Thoracic aorta (tissue), 2 donors: ENCODE data around the gene ATG10. TPM values are rescaled to one million over a fixed set of nuclear protein-coding genes. Genes with fewer than 3 reads are reported as not detected.
A peak's percentile ranks its signal among the peaks of the same experiment; 100 is the strongest.
"Not testable (repeated sequence)": the region's sequence is repeated elsewhere in the genome, so short reads cannot be mapped to it uniquely, and the experiment has no call there.

Experiments
- ATAC-seq: fragments of 150-250 bp; one replicate; pipeline ENCODE4 v1.8.0; 2017; ENCODE audit warnings: low read depth; ENCODE audit not compliant: insufficient number of reproducible peaks, low FRiP score
- DNase-seq: peaks from one replicate; pipeline ENCODE4 v3.0.0-alpha.2; 2020; ENCODE audit warnings: low spot score
- H3K27ac ChIP-seq, 2 donors: fragments of 200-600 bp; sonication (generic); 1 replicate in 1 of 2; 2 replicates in 1 of 2; pipeline ENCODE4 v1.5.1; 2016; ENCODE audit warnings: mild to moderate bottlenecking in 2 of 2, moderate library complexity in 2 of 2
- H3K27me3 ChIP-seq: fragments of 200-600 bp; sonication (generic); replicated peaks from 2 replicates; pipeline ENCODE4 v1.6.0; 2016; ENCODE audit warnings: mild to moderate bottlenecking; ENCODE audit not compliant: insufficient read depth
- H3K36me3 ChIP-seq: fragments of 200-600 bp; sonication (generic); one replicate; pipeline ENCODE4 v1.5.1; 2016
- H3K4me1 ChIP-seq, 2 donors: fragments of 200-600 bp; sonication (generic); 1 replicate in 1 of 2; 2 replicates in 1 of 2; pipeline versions ENCODE4 v1.5.1 to v1.6.0; 2016; ENCODE audit warnings: low read depth in 2 of 2, mild to moderate bottlenecking in 1 of 2; ENCODE audit not compliant: control insufficient read depth in 1 of 2
- H3K4me3 ChIP-seq: fragments of 200-600 bp; sonication (generic); 2 replicates; pipeline ENCODE4 v1.5.1; 2016; ENCODE audit warnings: mild to moderate bottlenecking
- H3K9me3 ChIP-seq: fragments of 200-600 bp; sonication (generic); 2 replicates; pipeline ENCODE4 v1.5.1; 2016
- total RNA-seq, 2 donors: library from RNA; depleted of rRNA; stranded (reverse); fragments of >200 nt; gene quantifications; one replicate each; pipeline versions ENCODE4 v1.1.0 to v1.2.3, GENCODE V29; 2016
- TF ChIP-seq, protein P1 (sequence below): fragments of 200-600 bp; sonication (generic); IDR thresholded peaks from one replicate; pipeline ENCODE4 v1.5.1; 2019; ENCODE audit warnings: antibody characterized with exemption

Gene ATG10
- total RNA-seq, 2 donors from 2014 or later: 5.7 to 9.9 TPM

GRCh38 chr5:82257729-82258128 is 285.9 kb downstream of the ATG10 start:
- TF ChIP-seq, protein P1, sequence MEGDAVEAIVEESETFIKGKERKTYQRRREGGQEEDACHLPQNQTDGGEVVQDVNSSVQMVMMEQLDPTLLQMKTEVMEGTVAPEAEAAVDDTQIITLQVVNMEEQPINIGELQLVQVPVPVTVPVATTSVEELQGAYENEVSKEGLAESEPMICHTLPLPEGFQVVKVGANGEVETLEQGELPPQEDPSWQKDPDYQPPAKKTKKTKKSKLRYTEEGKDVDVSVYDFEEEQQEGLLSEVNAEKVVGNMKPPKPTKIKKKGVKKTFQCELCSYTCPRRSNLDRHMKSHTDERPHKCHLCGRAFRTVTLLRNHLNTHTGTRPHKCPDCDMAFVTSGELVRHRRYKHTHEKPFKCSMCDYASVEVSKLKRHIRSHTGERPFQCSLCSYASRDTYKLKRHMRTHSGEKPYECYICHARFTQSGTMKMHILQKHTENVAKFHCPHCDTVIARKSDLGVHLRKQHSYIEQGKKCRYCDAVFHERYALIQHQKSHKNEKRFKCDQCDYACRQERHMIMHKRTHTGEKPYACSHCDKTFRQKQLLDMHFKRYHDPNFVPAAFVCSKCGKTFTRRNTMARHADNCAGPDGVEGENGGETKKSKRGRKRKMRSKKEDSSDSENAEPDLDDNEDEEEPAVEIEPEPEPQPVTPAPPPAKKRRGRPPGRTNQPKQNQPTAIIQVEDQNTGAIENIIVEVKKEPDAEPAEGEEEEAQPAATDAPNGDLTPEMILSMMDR: no peak
- Histone ChIP-seq H3K9me3 (no peaks in the 10 kb centered on the region), H3K4me3 (no peak overlapping the region), H3K27ac (no peak overlapping the region), H3K27me3 (no peaks in the 10 kb centered on the region), H3K4me1 (no peaks in the 10 kb centered on the region), H3K36me3 (no peaks in the 10 kb centered on the region)
- ATAC-seq: no peak
- DNase-seq: no peak

GRCh38 chr5:82259172-82259800 is 287.5 kb downstream of the ATG10 start:
- H3K27me3 ChIP-seq: no peaks in the 10 kb centered on the region
- TF ChIP-seq, protein P1: peak; percentile 34
- H3K4me3 ChIP-seq: no peak overlapping the region
- no peak overlapping the region for H3K27ac ChIP-seq
- H3K9me3 ChIP-seq: no peaks in the 10 kb centered on the region
- peaks cover 0 to 4% of the 10 kb centered on the region in 2 donors for H3K4me1 ChIP-seq
- ATAC-seq (no peak), DNase-seq (no peak)
- no peaks in the 10 kb centered on the region for H3K36me3 ChIP-seq

DNA sequence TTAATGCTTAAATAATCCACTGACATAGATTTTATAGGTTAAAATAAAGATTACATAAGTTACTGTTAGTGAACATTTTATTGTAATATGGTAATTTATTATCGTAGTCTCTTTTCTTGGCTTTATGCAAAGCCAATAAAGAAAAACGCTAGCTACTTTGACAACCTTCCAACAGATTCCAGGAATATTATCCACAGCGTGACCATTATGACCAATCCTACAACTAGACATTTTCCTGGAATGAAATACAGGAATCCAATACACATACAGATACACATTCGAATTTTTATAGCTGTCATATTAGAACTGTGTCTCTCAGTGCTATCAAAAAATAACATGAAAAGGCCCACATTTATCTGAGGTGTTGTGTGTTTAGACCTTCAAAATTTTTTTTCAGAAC is 293.2 kb downstream of the ATG10 start:
- TF ChIP-seq, protein P1: no peak
- Histone ChIP-seq H3K9me3 (no peaks in the 10 kb centered on the region), H3K27ac (peak overlapping the region in 1 of 2 donors; percentile 23), H3K4me3 (peak overlapping the region; percentile 16), H3K4me1 (peaks cover 12 to 18% of the 10 kb centered on the region in 2 donors), H3K36me3 (no peaks in the 10 kb centered on the region), H3K27me3 (no peaks in the 10 kb centered on the region)
- DNase-seq (no peak), ATAC-seq (no peak)

DNA sequence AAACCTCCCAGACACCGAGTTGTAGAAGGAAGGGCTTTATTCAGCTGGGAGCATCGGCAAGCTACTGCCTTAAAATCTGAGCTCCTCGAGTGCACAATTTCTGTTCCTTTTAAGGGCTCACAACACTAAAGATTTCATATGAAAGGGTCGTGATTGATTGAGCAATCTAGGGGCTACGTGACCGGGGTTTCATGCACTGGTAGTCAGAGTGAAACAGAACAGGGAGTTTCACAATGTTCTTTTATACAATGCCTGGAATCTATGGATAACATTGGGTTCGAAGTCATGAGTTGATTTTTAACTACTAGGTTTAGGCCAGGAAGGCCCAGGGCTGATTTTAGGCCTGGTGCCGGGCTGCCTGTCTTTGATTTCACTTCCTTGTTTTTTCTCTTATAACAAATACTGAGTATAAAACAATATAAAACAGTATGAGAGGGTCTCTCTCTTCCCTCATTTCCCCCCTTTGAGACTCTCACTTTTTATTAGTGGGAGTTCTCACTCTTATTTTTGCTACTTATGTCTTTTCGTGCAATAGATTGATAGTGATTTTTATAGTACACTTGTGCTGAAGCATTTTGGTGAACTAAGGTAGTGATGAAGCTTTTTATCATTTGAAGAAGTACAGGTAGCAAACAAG is 295.6 kb downstream of the ATG10 start:
- DNase-seq, H3K36me3 ChIP-seq, H3K4me3 ChIP-seq, H3K9me3 ChIP-seq, H3K27me3 ChIP-seq, H3K27ac ChIP-seq, ATAC-seq: not testable (repeated sequence)
- H3K4me1 ChIP-seq: peaks cover 12 to 18% of the 10 kb centered on the region in 2 donors

GRCh38 chr5:82269363-82269762 is 297.5 kb downstream of the ATG10 start:
- H3K36me3 ChIP-seq, H3K9me3 ChIP-seq, H3K27ac ChIP-seq, H3K27me3 ChIP-seq, DNase-seq, ATAC-seq, H3K4me3 ChIP-seq: not testable (repeated sequence)
- peaks cover 12 to 13% of the 10 kb centered on the region in 2 donors for H3K4me1 ChIP-seq

- not testable (repeated sequence) for DNase-seq, H3K4me3 ChIP-seq, H3K9me3 ChIP-seq, ATAC-seq, H3K27ac ChIP-seq, H3K27me3 ChIP-seq
- Histone ChIP-seq H3K4me1 (peaks cover 5 to 15% of the 10 kb centered on the region in 2 donors), H3K36me3 (peaks cover 21% of the 10 kb centered on the region)
Measured at GRCh38 chr5:82272571-82273356, 300.9 kb downstream of the ATG10 start.

DNA sequence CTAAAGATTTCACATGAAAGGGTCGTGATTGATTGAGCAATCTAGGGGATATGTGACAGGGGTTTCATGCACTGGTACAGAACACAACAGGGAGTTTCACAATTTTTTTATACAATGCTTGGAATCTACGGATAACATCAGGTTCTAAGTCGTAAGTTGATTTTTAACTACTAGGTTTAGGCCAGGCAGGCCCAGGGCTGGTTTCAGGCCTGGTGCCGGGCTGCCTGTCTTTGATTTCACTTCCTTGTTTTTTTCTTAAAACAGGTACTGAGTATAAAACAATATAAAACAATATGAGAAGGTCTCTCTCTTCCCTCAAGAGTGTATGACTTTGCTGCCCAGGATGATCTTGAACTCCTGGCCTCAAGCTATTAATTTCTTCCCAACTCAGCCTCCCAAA is 301.6 kb downstream of the ATG10 start:
- H3K27ac ChIP-seq, H3K9me3 ChIP-seq, ATAC-seq, DNase-seq, H3K4me3 ChIP-seq, H3K27me3 ChIP-seq: not testable (repeated sequence)
- Histone ChIP-seq H3K36me3 (peaks cover 21% of the 10 kb centered on the region), H3K4me1 (peaks cover 5 to 15% of the 10 kb centered on the region in 2 donors)
